Neural progenitor cell (in vitro differentiated cells): ENCODE results near the gene ZNF892. TPM values are rescaled to one million over a fixed set of nuclear protein-coding genes. Genes with fewer than 3 reads are reported as not detected.
A peak's percentile ranks its signal among the peaks of the same experiment; 100 is the strongest.

ENCODE experiments used
- DNase-seq: peaks from one replicate; pipeline ENCODE4 v3.0.0-alpha.2; 2016; ENCODE audit warnings: low spot score
- H2AFZ ChIP-seq: fragments of 200-600 bp; sonication (generic); replicated peaks from 2 replicates; pipeline ENCODE4 v1.6.1; 2016; ENCODE audit warnings: antibody characterized with exemption
- H3F3A ChIP-seq: fragments of 200-600 bp; sonication (generic); 2 replicates; pipeline ENCODE4 v1.6.1; 2016; ENCODE audit warnings: antibody characterized with exemption, low read depth
- H3K27ac ChIP-seq: fragments of 200-600 bp; sonication (generic); 2 replicates; pipeline ENCODE4 v1.5.1; 2016; ENCODE audit warnings: mild to moderate bottlenecking
- H3K27me3 ChIP-seq: fragments of 200-600 bp; sonication (generic); 2 replicates; pipeline ENCODE4 v1.6.1; 2016; ENCODE audit warnings: mild to moderate bottlenecking, moderate library complexity
- H3K36me3 ChIP-seq: fragments of 200-600 bp; sonication (generic); 2 replicates; pipeline ENCODE4 v1.5.1; 2016
- H3K4me1 ChIP-seq: fragments of 200-600 bp; sonication (generic); 2 replicates; pipeline ENCODE4 v1.6.1; 2016; ENCODE audit warnings: mixed run types
- H3K4me2 ChIP-seq: fragments of 200-600 bp; sonication (generic); 2 replicates; pipeline ENCODE4 v1.6.1; 2016
- H3K4me3 ChIP-seq: fragments of 200-600 bp; sonication (generic); 2 replicates; pipeline ENCODE4 v1.5.1; 2016
- H3K79me2 ChIP-seq: fragments of 200-600 bp; sonication (generic); 2 replicates; pipeline ENCODE4 v1.6.1; 2016; ENCODE audit warnings: low read depth
- H3K9ac ChIP-seq: fragments of 200-600 bp; sonication (generic); 2 replicates; pipeline ENCODE4 v1.6.1; 2016
- H3K9me3 ChIP-seq: fragments of 200-600 bp; sonication (generic); 2 replicates; pipeline ENCODE4 v1.5.1; 2016; ENCODE audit warnings: low read depth
- H4K20me1 ChIP-seq: fragments of 200-600 bp; sonication (generic); 2 replicates; pipeline ENCODE4 v1.6.1; 2016; ENCODE audit warnings: low read depth
- H3K27ac Mint-ChIP-seq: 3 replicates; pipeline ENCODE4 v1.8.0; 2021; ENCODE audit warnings: mixed read lengths
- H3K27me3 Mint-ChIP-seq: 2 replicates; pipeline ENCODE4 v1.8.0; 2022; ENCODE audit warnings: low read depth, mild to moderate bottlenecking, inconsistent platforms, moderate library complexity, mixed read lengths; ENCODE audit not compliant: insufficient read depth
- H3K36me3 Mint-ChIP-seq: 3 replicates; pipeline ENCODE4 v1.8.0; 2021; ENCODE audit warnings: mixed read lengths
- H3K4me1 Mint-ChIP-seq: 3 replicates; pipeline ENCODE4 v1.8.0; 2021; ENCODE audit warnings: mixed read lengths
- H3K4me3 Mint-ChIP-seq: 3 replicates; pipeline ENCODE4 v1.8.0; 2021; ENCODE audit warnings: mild to moderate bottlenecking, moderate library complexity, mixed read lengths
- H3K9me3 Mint-ChIP-seq: 3 replicates; pipeline ENCODE4 v1.8.0; 2020; ENCODE audit warnings: mixed read lengths
- CTCF ChIP-seq: fragments of 200-600 bp; sonication (generic); IDR thresholded peaks from 2 replicates; pipeline ENCODE4 v1.5.1; 2017; ENCODE audit warnings: antibody characterized with exemption, mild to moderate bottlenecking
- EZH2 ChIP-seq: fragments of 200-600 bp; sonication (generic); IDR thresholded peaks from 2 replicates; pipeline ENCODE4 v1.6.1; 2017; ENCODE audit warnings: antibody characterized with exemption, mild to moderate bottlenecking, moderate library complexity
- EZH2phosphoT487 ChIP-seq: fragments of 200-600 bp; sonication (generic); IDR thresholded peaks from 2 replicates; pipeline ENCODE4 v1.6.1; 2017; ENCODE audit warnings: antibody characterized with exemption
- total RNA-seq: library from RNA; depleted of rRNA; stranded (reverse); fragments of >200 nt; gene quantifications from 2 replicates; pipeline ENCODE4 v1.2.3, GENCODE V29; 2015; ENCODE audit warnings: low replicate concordance

Gene ZNF892
- total RNA-seq, 1 donor from 2014 or later = 20.6 TPM

- H3K27me3 ChIP-seq = peaks cover 16% of the 10 kb centered on the region
- H3K79me2 ChIP-seq = peaks cover 15% of the 10 kb centered on the region
- peak within 1 kb of the TSS; percentile 98 for H2AFZ ChIP-seq
- H3K4me3 Mint-ChIP-seq = peak within 1 kb of the TSS; percentile 93
- H3K27me3 Mint-ChIP-seq = peaks cover 9% of the 10 kb centered on the region
- H3K36me3 Mint-ChIP-seq = peaks cover 25% of the 10 kb centered on the region
- peaks cover 11% of the 10 kb centered on the region for H3K36me3 ChIP-seq
- no peak within 1 kb of the TSS for H3K27ac ChIP-seq
- TF ChIP-seq EZH2 = no peak
- no peak for TF ChIP-seq CTCF
- no peak for TF ChIP-seq EZH2phosphoT487
- peaks cover 7% of the 10 kb centered on the region for H3K4me1 ChIP-seq
- peaks cover 16% of the 10 kb centered on the region for H3K4me1 Mint-ChIP-seq
- H3K9me3 ChIP-seq = no peaks in the 10 kb centered on the region
- no peak within 1 kb of the TSS for H3K9ac ChIP-seq
- peaks cover 22% of the 10 kb centered on the region for H3K9me3 Mint-ChIP-seq
- H3K4me3 ChIP-seq = peak within 1 kb of the TSS; percentile 71
- peak; percentile 92 for DNase-seq
- H4K20me1 ChIP-seq = no peaks in the 10 kb centered on the region
- H3F3A ChIP-seq = peaks cover 9% of the 10 kb centered on the region
- H3K4me2 ChIP-seq = peak within 1 kb of the TSS; percentile 94
- H3K27ac Mint-ChIP-seq = no peak within 1 kb of the TSS
Measured at GRCh38 chr2:95159690-95160449, 47.5 kb upstream of the ZNF892 start, which contains the start of gene ZNF514. Gene ZNF514 (minus strand): TSS chr2:95159848. CDS start chr2:95153253, 6,595 bp downstream.

- Histone ChIP-seq H3K27me3 (peaks cover 5% of the 10 kb centered on the region), H3K27ac (peak overlapping the region; percentile 64), H3K4me2 (peak overlapping the region; percentile 97), H3F3A (peaks cover 6% of the 10 kb centered on the region), H3K79me2 (peaks cover 29% of the 10 kb centered on the region), H2AFZ (peak overlapping the region; percentile 99), H3K4me1 (peaks cover 13% of the 10 kb centered on the region), H4K20me1 (no peaks in the 10 kb centered on the region), H3K9me3 (no peaks in the 10 kb centered on the region), H3K4me3 (peak overlapping the region; percentile 85), H3K36me3 (no peaks in the 10 kb centered on the region), H3K9ac (peak overlapping the region; percentile 82)
- peaks cover 7% of the 10 kb centered on the region for H3K27me3 Mint-ChIP-seq
- peaks cover 3% of the 10 kb centered on the region for H3K9me3 Mint-ChIP-seq
- DNase-seq = no peak
- H3K27ac Mint-ChIP-seq = peak overlapping the region; percentile 86
- peaks cover 8% of the 10 kb centered on the region for H3K36me3 Mint-ChIP-seq
- TF ChIP-seq CTCF (no peak), EZH2 (no peak), EZH2phosphoT487 (no peak)
- H3K4me3 Mint-ChIP-seq = peak overlapping the region; percentile 99
- H3K4me1 Mint-ChIP-seq = peaks cover 29% of the 10 kb centered on the region
Measured at GRCh38 chr2:95165030-95165370, 42.3 kb upstream of the ZNF892 start.

GRCh38 chr2:95165371-95166064, 41.8 kb upstream of the ZNF892 start, which contains the start of gene ZNF2:
Gene ZNF2 (plus strand): TSS chr2:95165809. CDS start chr2:95176227, 10,418 bp downstream.
- TF ChIP-seq CTCF (no peak), EZH2phosphoT487 (no peak), EZH2 (no peak)
- Mint-ChIP-seq H3K36me3 (peaks cover 8% of the 10 kb centered on the region), H3K27ac (peak within 1 kb of the TSS; percentile 86), H3K9me3 (no peaks in the 10 kb centered on the region), H3K4me3 (peak within 1 kb of the TSS; percentile 99), H3K27me3 (peaks cover 7% of the 10 kb centered on the region), H3K4me1 (peaks cover 25% of the 10 kb centered on the region)
- Histone ChIP-seq H4K20me1 (no peaks in the 10 kb centered on the region), H3K4me2 (peak within 1 kb of the TSS; percentile 98), H3K4me1 (peaks cover 13% of the 10 kb centered on the region), H3K27me3 (no peaks in the 10 kb centered on the region), H2AFZ (peak within 1 kb of the TSS; percentile 99), H3F3A (peaks cover 1% of the 10 kb centered on the region), H3K36me3 (no peaks in the 10 kb centered on the region), H3K4me3 (peak within 1 kb of the TSS; percentile 85), H3K27ac (peak within 1 kb of the TSS; percentile 64), H3K9me3 (no peaks in the 10 kb centered on the region), H3K9ac (peak within 1 kb of the TSS; percentile 82), H3K79me2 (peaks cover 29% of the 10 kb centered on the region)
- peak; percentile 99 for DNase-seq
